K562 (cell line): ENCODE measurements around the gene FAM20C. TPM values are rescaled to one million over a fixed set of nuclear protein-coding genes. Genes with fewer than 3 reads are reported as not detected.
A peak's percentile ranks its signal among the peaks of the same experiment; 100 is the strongest.

Experiments
- BRD4 ChIP-seq: fragments of 200-600 bp; sonication (generic); IDR thresholded peaks from 2 replicates; pipeline ENCODE4 v1.6.1; 2017; ENCODE audit warnings: inconsistent platforms
- CBFB ChIP-seq: sonication (generic); formaldehyde crosslinking; IDR thresholded peaks from 2 replicates; pipeline ENCODE4 v1.4.0; 2020; ENCODE audit warnings: mild to moderate bottlenecking, missing genetic modification reagents
- GABPA ChIP-seq: fragments of 200-800 bp; sonication (Bioruptor generic); conservative IDR thresholded peaks from 2 replicates; pipeline ENCODE4 v1.6.1; 2016; ENCODE audit warnings: low read depth, missing genetic modification characterization, missing compliant biosample characterization
- ILK ChIP-seq: fragments of 450-650 bp; IDR thresholded peaks from 2 replicates; pipeline ENCODE4 v1.6.1; 2016; ENCODE audit warnings: missing genetic modification characterization, low read depth, mild to moderate bottlenecking, missing compliant biosample characterization, moderate library complexity, borderline replicate concordance
- L3MBTL2 ChIP-seq: fragments of 450-650 bp; IDR thresholded peaks from 2 replicates; pipeline ENCODE4 v1.6.1; 2016; ENCODE audit warnings: mild to moderate bottlenecking, moderate library complexity
- NEUROD1 ChIP-seq: fragments of 150-350 bp; IDR thresholded peaks from 2 replicates; pipeline ENCODE4 v1.6.1; 2014; ENCODE audit warnings: borderline replicate concordance, low read length, low read depth; ENCODE audit not compliant: partially characterized antibody
- NFATC3 ChIP-seq: fragments of 450-650 bp; IDR thresholded peaks from 2 replicates; pipeline ENCODE4 v1.6.1; 2017; ENCODE audit warnings: mild to moderate bottlenecking
- TCF7L2 ChIP-seq: fragments of 150-350 bp; IDR thresholded peaks from 2 replicates; pipeline ENCODE4 v1.6.1; 2016; ENCODE audit warnings: low read depth, mild to moderate bottlenecking, low read length, moderate library complexity
- TEAD4 ChIP-seq, 2 experiments: sonication (generic) in 1 of 2; formaldehyde crosslinking in 1 of 2; IDR thresholded peaks; 2 replicates each; pipeline versions ENCODE4 v1.6.1 to v1.8.0; 2012 to 2022; ENCODE audit warnings: borderline replicate concordance in 1 of 2, inconsistent platforms in 1 of 2, low read length in 1 of 2, mild to moderate bottlenecking in 1 of 2, missing genetic modification reagents in 1 of 2
- TGIF2 ChIP-seq: sonication (generic); formaldehyde crosslinking; IDR thresholded peaks from 2 replicates; pipeline ENCODE4 v1.8.1; 2022; ENCODE audit warnings: mild to moderate bottlenecking, missing genetic modification reagents, moderate library complexity
- TRIM24 ChIP-seq, 2 experiments: fragments of 450-650 bp; IDR thresholded peaks; 2 replicates each; pipeline ENCODE4 v1.6.1; 2016
- ZNF146 ChIP-seq: IDR thresholded peaks from one replicate; pipeline ENCODE4 v1.6.1; 2018; ENCODE audit warnings: missing compliant biosample characterization; ENCODE audit not compliant: unreplicated experiment
- ZNF175 ChIP-seq: fragments of 200-800 bp; sonication (Bioruptor generic); IDR thresholded peaks from 2 replicates; pipeline ENCODE4 v1.6.1; 2016; ENCODE audit warnings: low read depth, mild to moderate bottlenecking, missing genetic modification characterization, missing compliant biosample characterization
- ZNF197 ChIP-seq: fragments of 200-800 bp; sonication (Bioruptor generic); IDR thresholded peaks from 2 replicates; pipeline ENCODE4 v1.6.1; 2016; ENCODE audit warnings: low read depth, missing genetic modification characterization, missing compliant biosample characterization
- ZNF589 ChIP-seq: fragments of 200-800 bp; sonication (Bioruptor generic); IDR thresholded peaks from 2 replicates; pipeline ENCODE4 v1.6.1; 2016; ENCODE audit warnings: low read depth, missing genetic modification characterization, missing compliant biosample characterization
- ZNF668 ChIP-seq: fragments of 250-450 bp; sonication (Bioruptor Pico); IDR thresholded peaks from 2 replicates; pipeline ENCODE4 v1.8.0; 2022; ENCODE audit warnings: mild to moderate bottlenecking, inconsistent platforms
- ZNF780A ChIP-seq: fragments of 250-450 bp; sonication (Bioruptor Pico); IDR thresholded peaks from 2 replicates; pipeline ENCODE4 v1.5.0; 2021; ENCODE audit warnings: mild to moderate bottlenecking
- ZNF785 ChIP-seq: fragments of 250-450 bp; sonication (Bioruptor Pico); IDR thresholded peaks from 2 replicates; pipeline ENCODE4 v1.4.0; 2020; ENCODE audit warnings: mild to moderate bottlenecking
- polyA plus RNA-seq, 8 experiments: library from polyadenylated mRNA; depleted of rRNA in 4 of 8; stranded (reverse) in 5 of 8; unstranded in 3 of 8; fragments of >200 nt; fragmentation: Nextera tagmentation in 2 of 8; fragmentation: Illumina TruSeq in 1 of 8; extraction: Ambion mirVana in 2 of 8; extraction: Trizol in 1 of 8; gene quantifications; 2 replicates each; pipeline versions ENCODE4 v1.2.1 to v1.2.3, GENCODE V29; 2011 to 2014; ENCODE audit warnings: inconsistent platforms in 1 of 8, missing spikeins in 1 of 8
- total RNA-seq, 7 experiments: library from RNA; depleted of rRNA in 6 of 7; stranded (reverse); fragments of >200 nt in 6 of 7; fragmentation: Illumina TruSeq in 2 of 7; extraction: Trizol in 2 of 7; gene quantifications; 2 replicates each; pipeline versions ENCODE4 v1.2.1 to v1.2.3, GENCODE V29; 2011 to 2021; ENCODE audit warnings: low replicate concordance in 1 of 7
- TF ChIP-seq, protein P1 (sequence below): fragments of 250-450 bp; sonication (Bioruptor Pico); IDR thresholded peaks from 2 replicates; pipeline ENCODE4 v1.9.0; 2021; ENCODE audit warnings: mild to moderate bottlenecking, inconsistent platforms
- TF ChIP-seq, protein P2 (sequence below): fragments of 250-450 bp; sonication (Bioruptor Pico); IDR thresholded peaks from 2 replicates; pipeline ENCODE4 v1.4.0; 2020; ENCODE audit warnings: mild to moderate bottlenecking, moderate library complexity
- TF ChIP-seq, protein P3 (sequence below): fragments of 250-450 bp; sonication (Bioruptor Pico); IDR thresholded peaks from 2 replicates; pipeline ENCODE4 v1.5.0; 2021
- TF ChIP-seq, protein P4 (sequence below): sonication (generic); formaldehyde crosslinking; IDR thresholded peaks from 2 replicates; pipeline ENCODE4 v1.5.0; 2020; ENCODE audit warnings: missing genetic modification reagents
- TF ChIP-seq, protein P5 (sequence below), 2 experiments: fragments of 250-450 bp in 1 of 2; fragments of 450-650 bp in 1 of 2; sonication (Bioruptor Pico) in 1 of 2; IDR thresholded peaks; 2 replicates each; pipeline versions ENCODE4 v1.6.1 to v1.8.0; 2016 to 2021; ENCODE audit warnings: mild to moderate bottlenecking in 2 of 2, moderate library complexity in 2 of 2, missing compliant biosample characterization in 1 of 2, missing genetic modification characterization in 1 of 2

Gene FAM20C
- total and polyA plus RNA-seq, 9 of the 15 experiments (the other 6 are each of a cell fraction or from before 2014, with no cell fraction given): 0.09 TPM; not detected in 8

DNA sequence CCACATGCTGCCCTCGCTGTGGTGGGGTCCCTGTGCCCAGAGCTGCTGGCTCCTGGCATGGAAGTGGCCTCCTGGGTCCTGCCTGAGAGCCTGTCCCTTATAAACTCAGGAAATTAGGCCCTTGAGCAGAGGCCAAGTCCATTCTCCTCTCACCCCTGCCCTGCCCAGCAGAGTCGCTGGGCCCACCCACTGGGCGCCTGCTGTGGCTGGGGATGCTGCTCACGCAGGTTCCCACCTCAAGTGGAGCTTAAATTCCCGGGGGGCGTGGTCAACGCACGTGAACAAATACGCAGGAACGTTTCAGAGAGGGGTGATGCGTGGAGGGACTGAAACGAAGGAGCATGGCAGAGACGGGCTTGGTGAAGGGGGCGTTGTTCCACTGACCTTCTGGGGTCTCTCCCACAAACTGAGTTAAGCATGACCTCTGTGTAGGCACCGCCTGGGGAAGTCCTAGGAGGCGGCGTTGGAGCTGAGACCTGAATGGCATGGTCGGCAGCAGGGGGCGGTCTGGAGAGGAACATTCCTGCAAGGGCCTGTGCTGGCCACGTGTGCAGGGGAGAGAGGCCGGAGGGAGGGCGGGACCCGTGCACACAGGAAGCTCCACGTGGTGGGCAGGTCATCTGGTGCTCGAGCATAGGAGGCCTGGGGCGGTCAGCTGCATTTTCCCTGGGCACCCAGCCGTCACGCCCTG, 27.9 kb downstream of the FAM20C start (continued):
- TF ChIP-seq, protein P1, sequence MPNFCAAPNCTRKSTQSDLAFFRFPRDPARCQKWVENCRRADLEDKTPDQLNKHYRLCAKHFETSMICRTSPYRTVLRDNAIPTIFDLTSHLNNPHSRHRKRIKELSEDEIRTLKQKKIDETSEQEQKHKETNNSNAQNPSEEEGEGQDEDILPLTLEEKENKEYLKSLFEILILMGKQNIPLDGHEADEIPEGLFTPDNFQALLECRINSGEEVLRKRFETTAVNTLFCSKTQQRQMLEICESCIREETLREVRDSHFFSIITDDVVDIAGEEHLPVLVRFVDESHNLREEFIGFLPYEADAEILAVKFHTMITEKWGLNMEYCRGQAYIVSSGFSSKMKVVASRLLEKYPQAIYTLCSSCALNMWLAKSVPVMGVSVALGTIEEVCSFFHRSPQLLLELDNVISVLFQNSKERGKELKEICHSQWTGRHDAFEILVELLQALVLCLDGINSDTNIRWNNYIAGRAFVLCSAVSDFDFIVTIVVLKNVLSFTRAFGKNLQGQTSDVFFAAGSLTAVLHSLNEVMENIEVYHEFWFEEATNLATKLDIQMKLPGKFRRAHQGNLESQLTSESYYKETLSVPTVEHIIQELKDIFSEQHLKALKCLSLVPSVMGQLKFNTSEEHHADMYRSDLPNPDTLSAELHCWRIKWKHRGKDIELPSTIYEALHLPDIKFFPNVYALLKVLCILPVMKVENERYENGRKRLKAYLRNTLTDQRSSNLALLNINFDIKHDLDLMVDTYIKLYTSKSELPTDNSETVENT: no peak
- TF ChIP-seq TRIM24 (IDR thresholded peaks at IDR 0.05): no peak
- peak; percentile 61; the same call in 1 of the 2 replicates for TF ChIP-seq CBFB (CRISPR knock-in tag)
- TF ChIP-seq, protein P2, sequence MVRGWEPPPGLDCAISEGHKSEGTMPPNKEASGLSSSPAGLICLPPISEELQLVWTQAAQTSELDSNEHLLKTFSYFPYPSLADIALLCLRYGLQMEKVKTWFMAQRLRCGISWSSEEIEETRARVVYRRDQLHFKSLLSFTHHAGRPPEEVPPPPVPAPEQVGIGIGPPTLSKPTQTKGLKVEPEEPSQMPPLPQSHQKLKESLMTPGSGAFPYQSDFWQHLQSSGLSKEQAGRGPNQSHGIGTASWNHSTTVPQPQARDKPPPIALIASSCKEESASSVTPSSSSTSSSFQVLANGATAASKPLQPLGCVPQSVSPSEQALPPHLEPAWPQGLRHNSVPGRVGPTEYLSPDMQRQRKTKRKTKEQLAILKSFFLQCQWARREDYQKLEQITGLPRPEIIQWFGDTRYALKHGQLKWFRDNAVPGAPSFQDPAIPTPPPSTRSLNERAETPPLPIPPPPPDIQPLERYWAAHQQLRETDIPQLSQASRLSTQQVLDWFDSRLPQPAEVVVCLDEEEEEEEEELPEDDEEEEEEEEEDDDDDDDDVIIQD (CRISPR knock-in tag): no peak
- TF ChIP-seq TCF7L2: no peak
- TF ChIP-seq, protein P3, sequence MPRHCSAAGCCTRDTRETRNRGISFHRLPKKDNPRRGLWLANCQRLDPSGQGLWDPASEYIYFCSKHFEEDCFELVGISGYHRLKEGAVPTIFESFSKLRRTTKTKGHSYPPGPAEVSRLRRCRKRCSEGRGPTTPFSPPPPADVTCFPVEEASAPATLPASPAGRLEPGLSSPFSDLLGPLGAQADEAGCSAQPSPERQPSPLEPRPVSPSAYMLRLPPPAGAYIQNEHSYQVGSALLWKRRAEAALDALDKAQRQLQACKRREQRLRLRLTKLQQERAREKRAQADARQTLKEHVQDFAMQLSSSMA (CRISPR knock-in tag): no peak
- TF ChIP-seq, protein P4, sequence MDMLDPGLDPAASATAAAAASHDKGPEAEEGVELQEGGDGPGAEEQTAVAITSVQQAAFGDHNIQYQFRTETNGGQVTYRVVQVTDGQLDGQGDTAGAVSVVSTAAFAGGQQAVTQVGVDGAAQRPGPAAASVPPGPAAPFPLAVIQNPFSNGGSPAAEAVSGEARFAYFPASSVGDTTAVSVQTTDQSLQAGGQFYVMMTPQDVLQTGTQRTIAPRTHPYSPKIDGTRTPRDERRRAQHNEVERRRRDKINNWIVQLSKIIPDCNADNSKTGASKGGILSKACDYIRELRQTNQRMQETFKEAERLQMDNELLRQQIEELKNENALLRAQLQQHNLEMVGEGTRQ: peak; percentile 85
- no peak for TF ChIP-seq ZNF197 (CRISPR knock-in tag)
- no peak for TF ChIP-seq ZNF668 (CRISPR knock-in tag)
- TF ChIP-seq ZNF785 (CRISPR knock-in tag): no peak
- TF ChIP-seq, protein P5, sequence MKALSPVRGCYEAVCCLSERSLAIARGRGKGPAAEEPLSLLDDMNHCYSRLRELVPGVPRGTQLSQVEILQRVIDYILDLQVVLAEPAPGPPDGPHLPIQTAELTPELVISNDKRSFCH (CRISPR knock-in tag; IDR thresholded peaks at IDR 0.05): no peak
- TF ChIP-seq, protein P5 (tag; IDR thresholded peaks at IDR 0.05): no peak
- no peak for TF ChIP-seq NFATC3
- no peak for TF ChIP-seq NEUROD1
- no peak for TF ChIP-seq TGIF2 (CRISPR knock-in tag)
- TF ChIP-seq GABPA (tag): peak; percentile 33; the same call in 1 of the 2 replicates
- TF ChIP-seq ILK: no peak
- peak; percentile 65 for TF ChIP-seq TEAD4 (IDR thresholded peaks at IDR 0.05; ENCODE audit: low read length)
- TF ChIP-seq TEAD4 (CRISPR knock-in tag; IDR thresholded peaks at IDR 0.05; ENCODE audit: borderline replicate concordance): no peak
- no peak for TF ChIP-seq ZNF780A (CRISPR knock-in tag)
- TF ChIP-seq ZNF175: no peak
- peak; percentile 91 for TF ChIP-seq L3MBTL2
- no peak for TF ChIP-seq BRD4
- TF ChIP-seq ZNF146 (CRISPR knock-in tag): no peak
- TF ChIP-seq ZNF589: no peak
